NCI-H2196 treated with DMSO at 0.1 percent for 48 hours (cell line): ENCODE results near the gene CREBBP.

Experiments
- DNase-seq: peaks from one replicate; lab custom pipeline; 2025; ENCODE audit not compliant: unreplicated experiment; lab: John Stamatoyannopoulos, UW

CREBBP gene

DNA sequence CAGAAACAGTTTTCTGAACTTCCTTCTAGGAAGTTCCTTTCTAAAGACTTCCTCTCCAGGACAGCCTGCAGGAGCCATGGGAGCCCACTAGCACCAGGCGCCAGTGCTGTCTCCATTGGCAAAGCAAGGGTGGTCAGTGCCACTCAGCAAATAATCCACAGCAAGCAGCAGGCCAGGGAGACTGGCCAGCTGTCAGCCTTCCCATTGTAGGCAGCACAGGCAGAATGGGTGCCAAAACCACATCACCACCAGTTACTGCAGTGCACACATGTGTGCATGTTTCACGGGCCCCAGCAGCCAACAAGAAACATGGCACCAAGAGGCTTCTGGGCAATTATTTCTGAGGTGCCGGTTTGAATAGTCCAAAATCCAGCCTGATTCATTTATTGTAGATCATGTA lies 199.3 kb downstream of the CREBBP start:
- no peak for DNase-seq

DNA sequence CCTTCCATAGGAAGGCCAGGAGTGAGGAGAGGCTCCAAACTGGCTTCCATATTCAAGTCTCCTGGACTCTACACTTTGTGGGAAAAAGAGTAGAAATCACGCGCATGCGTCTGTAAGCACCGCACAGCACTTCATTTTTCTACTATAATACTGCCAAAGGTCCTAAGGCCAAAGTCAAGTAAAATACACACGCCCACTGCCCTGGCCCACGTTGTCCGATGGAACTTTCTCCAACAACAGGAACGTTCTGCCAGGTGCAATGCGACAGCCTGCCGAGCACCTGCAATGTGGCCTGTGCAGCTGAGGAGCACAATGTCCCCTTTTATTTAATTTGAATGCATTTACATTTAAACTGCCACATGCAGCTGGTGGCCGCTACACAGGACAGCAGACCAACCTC lies 202.5 kb downstream of the CREBBP start:
- DNase-seq, result no peak

DNA sequence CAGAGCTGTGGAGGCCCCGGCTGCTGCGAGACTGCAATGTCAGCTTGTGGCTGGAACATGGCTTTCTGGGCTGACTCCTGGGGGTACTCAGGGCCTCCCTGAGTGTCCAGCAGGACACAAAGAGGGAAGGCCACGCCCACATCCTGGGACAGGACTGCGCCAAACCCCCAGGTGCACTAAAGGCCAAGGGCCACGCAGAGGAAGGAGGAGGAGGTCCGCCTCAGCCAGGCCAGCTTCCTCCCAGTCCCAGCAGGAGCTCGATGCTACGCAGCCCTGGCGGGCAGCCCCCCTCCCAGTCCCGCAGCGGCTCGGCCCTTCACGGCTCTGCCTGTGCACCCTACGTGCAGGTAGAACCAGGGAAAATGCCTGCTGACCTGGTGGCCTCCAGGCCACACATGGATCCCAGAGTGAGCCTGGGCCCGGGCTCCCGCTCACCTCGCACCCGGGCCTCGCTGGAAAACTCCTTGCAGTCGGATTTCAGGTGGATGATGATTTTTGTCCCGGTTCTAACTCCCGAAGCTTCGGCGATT lies 204.8 kb downstream of the CREBBP start:
- no peak for DNase-seq
